A172 (cell line): ENCODE results near the gene MOB3A. TPM values are rescaled to one million over a fixed set of nuclear protein-coding genes. Genes with fewer than 3 reads are reported as not detected.
"Not testable (repeated sequence)": the region's sequence is repeated elsewhere in the genome, so short reads cannot be mapped to it uniquely, and the experiment has no call there.

ENCODE experiments used
- DNase-seq: peaks from one replicate; pipeline ENCODE4 v3.0.0-alpha.2; 2015; ENCODE audit warnings: low spot score
- total RNA-seq: library from RNA; depleted of rRNA; stranded (reverse); fragments of >200 nt; shearing (Covaris generic); gene quantifications from 2 replicates; pipeline ENCODE4 v1.2.3, GENCODE V29; 2014

The MOB3A gene
- total RNA-seq, 1 experiment from 2014 or later: 21.5 TPM

DNA sequence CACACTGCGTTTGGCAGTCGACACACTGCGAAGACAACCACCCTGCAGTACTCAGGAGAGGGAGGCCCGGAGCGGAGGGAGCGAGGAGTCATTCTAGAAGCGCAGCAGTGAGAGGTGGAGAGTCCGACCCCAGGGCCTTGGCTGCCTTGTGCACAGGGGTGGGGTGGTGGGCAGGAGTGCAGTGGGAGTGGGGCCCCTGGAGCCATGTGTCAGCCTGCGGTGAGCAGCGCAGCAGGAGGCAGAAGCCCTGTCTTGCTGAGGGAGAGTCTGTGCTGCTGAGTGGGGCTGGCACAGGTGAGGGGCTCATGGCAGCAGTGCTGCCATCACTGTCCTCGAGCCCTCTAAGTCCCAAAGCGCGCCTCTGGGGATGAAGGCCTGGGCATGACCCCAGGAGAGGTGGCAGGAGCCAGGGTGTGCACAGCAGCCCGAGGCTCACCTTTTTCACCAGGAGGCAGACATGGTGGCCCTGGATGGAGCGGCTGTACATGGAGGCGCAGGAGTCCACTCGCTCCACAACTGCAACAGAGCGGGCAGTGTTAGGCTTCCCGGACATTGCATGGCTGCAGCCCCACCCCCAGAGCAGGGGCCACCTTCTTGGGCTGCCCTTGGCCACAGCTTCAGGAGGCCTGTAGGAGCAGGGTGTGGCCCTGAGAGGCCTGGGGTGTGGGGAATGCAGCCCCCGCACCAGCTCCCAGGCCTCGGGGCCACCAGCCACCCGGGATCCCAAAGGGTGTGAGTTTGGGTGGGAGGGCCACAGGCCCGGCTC is 12.3 kb upstream of the MOB3A start:
- DNase-seq: no peak

DNA sequence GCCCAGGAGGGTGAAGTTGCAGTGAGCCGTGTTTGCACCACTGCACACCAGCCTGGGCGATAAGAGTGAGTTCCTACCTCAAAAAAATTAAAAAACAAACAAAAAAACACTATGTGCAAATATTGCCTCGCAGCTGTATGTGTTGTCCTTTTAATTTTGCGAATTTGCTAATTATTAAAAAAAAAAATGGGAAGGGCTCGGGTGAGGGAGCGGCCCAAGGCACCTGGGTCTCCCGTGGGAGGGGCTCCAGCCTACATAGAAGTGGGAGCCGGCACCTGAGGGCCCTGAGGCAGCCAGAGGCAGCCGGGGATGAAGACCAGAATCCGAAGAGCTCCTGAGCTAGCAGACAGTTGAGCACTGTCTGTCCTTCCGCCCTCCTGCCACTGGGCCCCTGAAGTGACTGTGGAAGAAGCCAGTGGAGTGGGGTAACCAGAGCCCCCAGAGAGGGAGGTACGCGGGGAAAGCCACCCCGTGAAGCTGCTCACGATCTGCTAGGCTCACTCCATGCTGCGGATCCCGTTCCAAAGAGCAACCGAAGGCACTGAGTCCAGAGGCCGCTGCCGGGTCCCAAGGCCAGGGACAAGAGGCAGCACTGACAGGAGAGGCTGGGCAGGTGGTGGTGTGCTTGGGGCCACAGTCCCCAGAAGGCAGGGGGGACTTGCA is 7.0 kb upstream of the MOB3A start:
- no peak for DNase-seq

- DNase-seq: no peak
Observed at GRCh38 chr19:2101417-2102335, 5.5 kb upstream of the MOB3A start.

- no peak for DNase-seq
Observed at GRCh38 chr19:2100719-2101061, 4.6 kb upstream of the MOB3A start.

DNA sequence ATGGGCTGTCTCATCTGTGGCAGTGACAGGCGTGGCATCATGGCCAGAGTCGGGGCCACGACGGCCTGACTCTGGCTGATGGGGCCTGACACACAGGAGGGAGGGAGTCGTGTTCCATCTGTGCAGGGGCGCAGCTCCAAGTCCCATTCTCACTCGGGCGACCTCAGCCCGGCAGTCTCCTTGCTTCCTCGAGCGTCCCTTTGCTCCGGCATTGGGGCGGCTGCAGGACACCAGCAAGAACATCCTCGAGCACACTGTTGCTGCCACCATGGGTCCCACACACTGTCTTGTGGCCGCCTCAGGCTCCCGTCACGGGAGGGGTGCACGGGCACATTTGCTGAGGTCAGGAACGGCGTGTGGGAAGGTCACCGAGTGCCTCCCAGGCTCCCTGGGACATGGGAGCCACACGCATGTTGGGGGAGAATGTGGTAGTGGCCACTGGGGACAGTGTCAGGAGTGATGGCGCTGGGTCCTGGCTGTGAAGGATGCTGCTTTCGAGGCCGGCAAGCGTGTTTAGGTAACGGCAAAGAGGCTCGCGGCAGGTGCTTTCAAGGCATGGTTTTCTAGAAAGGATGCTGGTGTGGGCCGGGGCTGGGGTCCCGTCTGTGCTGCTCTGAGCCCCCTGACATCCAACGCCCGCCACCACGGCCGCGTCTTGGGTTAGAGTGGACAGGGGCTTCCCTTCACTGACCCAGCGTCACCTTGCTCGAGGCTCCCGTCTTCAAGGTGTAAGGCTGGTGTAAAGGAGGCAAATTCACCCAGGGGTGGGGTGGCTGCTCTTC is 4.0 kb upstream of the MOB3A start:
- no peak for DNase-seq

- DNase-seq: no peak
Observed at GRCh38 chr19:2099054-2099501, 3.0 kb upstream of the MOB3A start.

DNA sequence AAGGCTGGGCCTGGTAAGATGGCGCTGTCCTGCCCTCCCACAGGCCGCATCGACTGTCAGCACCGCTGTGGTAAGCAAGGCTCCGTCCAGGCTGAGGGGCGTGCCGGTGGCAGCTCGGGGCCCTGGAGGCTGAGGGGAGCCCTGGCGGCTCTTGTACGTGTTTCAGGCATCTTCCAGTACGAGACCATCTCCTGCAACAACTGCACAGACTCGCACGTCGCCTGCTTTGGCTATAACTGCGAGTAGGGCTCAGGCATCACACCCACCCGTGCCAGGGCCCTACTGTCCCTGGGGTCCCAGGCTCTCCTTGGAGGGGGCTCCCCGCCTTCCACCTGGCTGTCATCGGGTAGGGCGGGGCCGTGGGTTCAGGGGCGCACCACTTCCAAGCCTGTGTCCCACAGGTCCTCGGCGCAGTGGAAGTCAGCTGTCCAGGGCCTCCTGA is 1.8 kb upstream of the MOB3A start:
- no peak for DNase-seq

DNA sequence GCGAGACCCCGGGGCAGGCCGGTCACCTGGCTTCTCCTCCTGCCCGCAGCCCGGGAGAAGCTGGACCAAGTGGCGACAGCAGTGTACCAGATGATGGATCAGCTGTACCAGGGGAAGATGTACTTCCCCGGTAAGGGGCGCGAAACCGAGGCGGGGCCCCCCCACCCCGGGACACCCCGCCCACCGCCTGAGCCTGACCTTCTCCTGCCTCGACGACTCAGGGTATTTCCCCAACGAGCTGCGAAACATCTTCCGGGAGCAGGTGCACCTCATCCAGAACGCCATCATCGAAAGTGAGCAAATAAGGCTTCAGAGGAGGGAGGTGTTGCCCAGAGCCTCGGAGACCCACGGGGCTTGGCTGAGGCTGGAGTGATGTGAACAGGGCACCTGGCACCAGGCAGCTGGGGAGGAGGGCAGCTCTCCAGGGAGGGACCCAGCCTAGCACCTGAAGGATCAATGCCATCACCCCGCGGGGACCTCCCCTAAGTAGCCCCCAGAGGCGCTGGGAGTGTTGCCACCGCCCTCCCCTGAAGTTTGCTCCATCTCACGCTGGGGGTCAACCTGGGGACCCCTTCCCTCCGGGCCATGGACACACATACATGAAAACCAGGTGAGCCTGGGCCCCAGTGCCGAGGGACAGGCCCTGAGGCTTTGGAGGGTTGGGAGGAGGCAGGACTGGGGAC is 1.2 kb upstream of the MOB3A start:
- DNase-seq: no peak

DNA sequence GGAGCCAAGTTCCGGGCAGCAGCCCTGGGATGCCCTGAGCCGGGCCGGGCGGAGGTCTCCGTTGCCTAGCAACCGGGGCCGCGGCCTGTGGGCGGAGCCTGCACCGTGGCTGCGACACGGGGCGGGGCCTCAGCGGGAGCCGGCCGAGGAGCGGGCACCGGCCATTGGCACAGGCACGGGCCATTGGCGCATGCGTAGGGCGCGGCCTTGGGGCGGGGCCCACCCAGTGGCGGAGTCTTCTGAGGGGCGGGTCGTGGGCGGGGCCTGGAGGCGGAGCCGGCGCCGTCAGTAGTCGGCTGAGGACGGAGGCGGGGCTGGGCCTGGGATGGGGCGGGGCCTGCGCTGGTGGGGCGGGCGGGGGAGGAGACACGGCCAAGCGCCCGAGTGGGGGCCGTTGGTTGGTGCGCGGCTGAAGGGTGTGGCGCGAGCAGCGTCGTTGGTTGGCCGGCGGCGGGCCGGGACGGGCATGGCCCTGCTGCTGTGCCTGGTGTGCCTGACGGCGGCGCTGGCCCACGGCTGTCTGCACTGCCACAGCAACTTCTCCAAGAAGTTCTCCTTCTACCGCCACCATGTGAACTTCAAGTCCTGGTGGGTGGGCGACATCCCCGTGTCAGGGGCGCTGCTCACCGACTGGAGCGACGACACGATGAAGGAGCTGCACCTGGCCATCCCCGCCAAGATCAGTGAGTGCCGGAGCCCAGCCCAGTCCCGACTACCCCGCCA is 515 bp upstream of the MOB3A start, which contains the start of gene IZUMO4:
TSS of gene IZUMO4 (plus strand) at position 436 of the 723 bp plus-strand sequence. CDS start at position 467, 31 bp downstream.
- peak; percentile 93 for DNase-seq

- not testable (repeated sequence) for DNase-seq
Observed at GRCh38 chr19:2091926-2092525, 4.1 kb downstream of the MOB3A start.

- no peak for DNase-seq
Observed at GRCh38 chr19:2089727-2090053, 6.4 kb downstream of the MOB3A start.

GRCh38 chr19:2089001-2089711 is 7.0 kb downstream of the MOB3A start:
- peak; percentile 71 for DNase-seq

GRCh38 chr19:2087621-2088100 is 8.5 kb downstream of the MOB3A start:
- DNase-seq: no peak

DNA sequence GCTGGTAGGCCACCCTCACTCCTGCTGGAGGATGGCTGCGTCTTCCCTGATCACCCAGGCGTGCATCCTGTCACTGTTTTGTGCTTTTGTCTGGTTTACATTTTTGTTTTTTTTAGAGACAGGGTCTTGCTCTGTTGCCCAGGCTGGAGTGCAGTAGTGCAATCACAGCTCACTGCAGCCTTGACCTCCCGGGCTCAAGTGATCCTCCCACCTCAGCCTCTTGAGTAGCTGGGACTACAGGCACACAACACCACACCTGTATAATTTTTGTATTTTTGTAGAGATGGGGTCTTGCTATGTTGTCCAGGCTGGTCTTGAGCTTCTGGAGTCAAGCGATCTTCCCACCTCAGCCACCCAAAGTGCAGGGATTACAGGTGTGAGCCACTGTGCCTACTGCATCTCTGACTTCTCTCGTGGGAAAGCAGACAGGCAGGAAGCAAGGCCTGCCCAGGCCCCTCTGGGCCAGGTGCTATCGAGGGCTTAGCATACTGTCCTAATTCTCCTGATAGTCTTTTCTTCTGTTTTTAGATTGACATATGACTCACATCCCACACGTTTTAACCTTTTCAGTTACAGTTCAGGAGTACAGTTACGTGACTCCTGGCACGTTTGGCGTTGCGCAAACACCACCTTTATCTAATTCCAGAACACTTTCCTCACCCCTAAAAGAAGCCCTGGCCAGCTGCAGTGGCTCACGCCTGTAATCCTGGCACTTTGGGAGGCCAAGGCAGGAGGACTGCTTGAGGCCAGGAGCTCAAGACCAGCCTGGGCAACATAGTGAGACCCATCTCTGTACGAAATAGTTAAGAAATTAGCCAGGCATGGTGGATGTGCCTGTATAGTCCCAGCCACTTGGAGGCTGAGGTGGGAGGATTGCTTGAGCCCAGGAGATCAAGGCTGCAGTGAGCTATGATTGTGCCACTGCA is 9.2 kb downstream of the MOB3A start:
- peak; percentile 34 for DNase-seq

GRCh38 chr19:2084993-2085720 is 11.0 kb downstream of the MOB3A start:
- peak; percentile 63 for DNase-seq

DNA sequence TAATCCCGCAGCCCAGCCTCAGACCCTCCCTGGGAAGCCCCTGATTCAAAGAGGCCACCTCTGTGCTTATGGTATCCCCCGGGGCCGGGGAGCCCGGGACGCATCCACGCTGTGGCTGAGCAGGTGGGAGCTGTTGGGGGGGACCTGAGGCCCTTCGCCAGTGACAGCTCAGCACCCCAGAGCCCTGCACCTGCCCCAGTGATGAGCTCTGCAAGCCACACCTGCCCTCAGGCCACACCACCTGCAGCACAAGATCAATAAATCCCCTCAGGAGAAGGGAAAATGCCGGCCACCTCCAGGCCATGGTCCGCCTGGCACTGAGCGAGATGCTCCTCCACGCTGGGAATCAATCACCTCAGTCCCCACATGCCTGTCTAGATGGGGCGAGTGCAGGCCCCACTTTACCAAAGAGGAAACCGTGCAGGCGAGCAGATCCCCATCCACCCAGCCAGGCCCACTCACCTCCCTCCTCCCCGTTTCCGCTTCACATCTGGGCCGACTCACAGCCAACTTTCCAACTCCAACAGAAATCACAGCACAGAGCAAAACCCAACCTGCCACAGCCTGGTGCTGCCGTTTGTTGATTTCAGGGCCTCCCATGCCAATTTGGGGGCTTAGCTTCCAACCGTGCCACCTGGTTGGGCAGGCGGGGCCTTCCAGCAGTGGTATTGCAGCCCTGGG is 12.8 kb downstream of the MOB3A start:
- no peak for DNase-seq
